NCI-H2227 treated with DMSO at 0.1 percent for 48 hours (cell line): ENCODE results near the gene HIVEP3.
A peak's percentile ranks its signal among the peaks of the same experiment; 100 is the strongest.

Experiments
- DNase-seq: peaks from one replicate; lab custom pipeline; 2025; lab: John Stamatoyannopoulos, UW

The HIVEP3 gene

DNA sequence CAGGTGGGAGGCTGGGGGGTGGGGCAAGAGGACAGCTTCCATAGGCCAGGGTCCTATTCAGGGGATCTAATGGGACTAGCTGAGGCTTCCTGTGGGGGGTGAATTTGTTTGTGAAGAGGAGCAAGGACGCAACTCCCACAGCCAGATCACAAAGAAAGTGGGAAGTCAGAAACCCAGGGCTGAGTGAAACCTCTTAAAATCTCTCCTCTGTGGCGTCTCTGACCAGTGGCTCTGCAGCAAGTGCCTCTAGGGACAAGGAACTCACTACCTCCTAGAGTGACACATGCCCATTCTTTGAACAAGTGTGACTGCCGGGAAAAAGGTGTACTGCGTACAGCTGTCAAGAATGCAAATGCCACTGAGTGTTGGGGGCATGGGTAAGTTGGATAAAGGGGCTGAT, 187.9 kb downstream of the HIVEP3 start:
- no peak for DNase-seq

DNA sequence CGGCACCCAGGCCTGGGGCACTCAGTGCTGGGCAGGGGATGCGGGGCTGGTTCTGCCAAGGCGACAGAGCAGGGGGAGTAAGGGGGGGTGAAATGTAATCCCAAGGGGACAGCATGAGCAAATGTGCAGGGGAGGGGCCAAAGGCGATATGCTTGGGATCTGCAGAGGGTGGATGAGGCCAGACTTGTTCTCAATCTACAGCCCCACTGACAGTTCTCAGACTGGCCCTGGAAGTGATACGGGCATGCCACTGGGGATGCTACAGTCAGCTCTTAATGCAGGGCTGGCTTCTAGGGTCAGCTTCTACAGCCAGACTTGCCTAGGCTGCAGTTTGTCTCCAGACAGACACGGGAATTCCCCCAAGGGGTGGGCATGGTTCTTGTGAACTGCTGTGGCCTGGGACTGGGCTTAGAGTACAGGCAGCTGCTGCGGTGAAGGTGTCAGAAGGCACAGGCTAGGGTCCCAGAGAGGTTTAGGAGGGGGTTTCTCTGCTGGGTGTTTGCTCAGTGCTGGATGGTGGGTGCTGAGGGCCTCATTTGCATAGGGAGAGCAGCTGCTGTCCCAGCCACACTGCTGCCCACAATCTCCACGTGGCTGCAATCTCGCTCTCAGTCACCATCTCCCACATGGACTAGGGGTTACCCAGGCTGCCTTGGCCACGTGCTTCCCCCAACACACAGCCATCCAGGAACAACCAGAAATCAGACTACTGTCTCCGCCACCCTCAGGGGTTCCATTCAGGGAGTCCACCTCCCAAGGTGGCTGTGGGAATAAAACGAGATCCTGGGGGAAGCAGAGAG, 190.1 kb downstream of the HIVEP3 start:
- DNase-seq = no peak

DNA sequence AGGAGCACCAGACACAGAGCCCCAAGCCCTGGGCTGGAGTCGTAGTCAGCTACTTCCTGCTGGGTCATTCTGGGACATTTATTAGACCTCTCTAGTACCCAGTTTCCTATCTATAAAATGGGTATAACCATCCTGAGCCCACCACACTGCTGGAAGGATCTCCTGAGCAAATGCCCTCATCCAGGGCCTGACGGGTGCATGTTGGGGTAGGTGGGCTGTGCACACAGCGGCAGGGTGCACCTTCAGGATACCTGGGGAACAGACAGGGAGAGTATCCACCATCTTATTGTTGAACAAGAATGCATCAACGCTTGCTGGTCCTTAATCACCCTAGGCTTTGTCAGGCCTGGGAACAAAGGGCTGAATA, 191.0 kb downstream of the HIVEP3 start:
- no peak for DNase-seq

DNA sequence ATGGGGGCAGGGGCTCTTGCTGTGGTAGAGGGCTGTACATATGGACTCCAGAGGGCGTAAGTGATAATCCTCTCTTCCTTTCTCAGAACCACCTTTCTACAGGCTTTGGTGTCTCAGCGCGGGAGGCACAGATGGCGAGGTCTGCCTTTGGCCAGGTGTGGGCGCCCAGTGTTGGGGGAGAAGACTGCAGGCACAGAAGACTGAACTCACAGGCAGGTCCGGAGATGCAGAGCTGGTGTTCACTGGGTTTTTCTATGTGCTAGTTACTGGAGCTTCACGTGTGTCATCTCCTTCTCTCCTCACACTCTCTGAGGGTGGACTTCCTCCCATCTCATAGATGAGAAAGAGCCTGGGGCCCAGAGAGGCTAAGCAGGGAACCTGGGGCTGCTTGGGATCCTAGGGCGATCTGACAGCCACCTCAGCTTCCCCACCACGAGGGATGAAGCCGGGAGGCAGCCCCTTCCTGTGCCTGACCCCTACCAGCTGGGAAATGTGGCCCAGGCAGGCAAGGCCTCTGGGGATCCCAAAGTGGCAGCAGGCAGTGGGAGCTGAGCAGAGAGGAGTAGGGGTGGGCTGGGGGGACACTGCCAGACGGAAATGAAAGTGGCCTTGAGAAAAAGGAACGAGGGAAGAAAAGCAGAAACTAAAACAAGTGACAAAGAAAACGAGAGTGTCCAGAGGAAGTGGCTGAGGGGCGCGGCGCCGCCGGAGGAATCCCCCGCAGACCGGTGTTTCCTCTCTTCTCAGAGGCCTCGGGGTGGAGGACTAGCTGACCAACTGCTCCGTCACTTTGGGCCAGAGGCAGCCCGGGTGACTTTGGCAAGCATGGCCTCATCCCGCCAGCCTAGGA, 191.6 kb downstream of the HIVEP3 start:
- DNase-seq = no peak

- no peak for DNase-seq
These were observed 192.4 kb downstream of the HIVEP3 start for GRCh38 chr1:41726292-41726691.

- no peak for DNase-seq
These were observed 193.8 kb downstream of the HIVEP3 start for GRCh38 chr1:41724926-41725325.

DNA sequence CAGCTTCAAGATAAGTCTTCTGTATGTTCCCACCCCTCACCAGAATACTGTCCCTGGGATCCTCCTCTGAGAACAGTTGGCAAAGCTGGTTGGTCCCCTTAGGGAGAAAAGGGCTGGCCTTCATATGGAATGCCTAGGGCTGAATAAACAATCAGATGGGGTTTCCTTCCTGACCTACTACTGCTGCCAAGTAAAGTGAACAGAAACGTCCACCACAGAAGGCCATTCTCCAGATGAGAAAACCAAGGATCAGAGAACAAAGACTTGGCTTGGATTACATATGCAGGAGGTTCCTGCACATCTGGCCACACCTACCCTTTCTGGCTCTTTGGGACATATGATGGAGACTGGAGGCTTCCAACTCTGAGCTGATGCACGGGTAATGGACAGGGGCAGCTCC, 194.5 kb downstream of the HIVEP3 start:
- no peak for DNase-seq

DNA sequence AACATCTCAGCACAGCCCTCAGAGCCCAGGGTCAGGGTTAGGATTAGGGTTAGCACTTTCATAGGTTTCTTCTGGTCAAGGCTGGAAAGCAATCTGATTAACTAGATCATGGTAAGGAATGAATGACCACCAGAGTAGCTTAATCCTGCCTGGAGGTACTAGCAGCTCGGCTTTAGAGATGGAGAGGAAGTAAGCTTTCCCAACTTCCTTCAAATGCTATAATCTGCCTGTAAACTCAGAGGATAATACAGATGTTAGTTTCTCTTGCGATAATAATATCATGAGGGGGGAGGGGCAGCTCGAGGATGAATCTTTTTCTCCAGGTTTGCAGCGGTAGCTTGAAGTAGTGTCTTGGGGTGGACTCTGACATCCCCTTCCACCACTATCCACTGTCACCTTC, 194.9 kb downstream of the HIVEP3 start:
- DNase-seq = no peak

GRCh38 chr1:41722184-41722583, 196.5 kb downstream of the HIVEP3 start:
- no peak for DNase-seq

- no peak for DNase-seq
These were observed 197.8 kb downstream of the HIVEP3 start for GRCh38 chr1:41720861-41721410.

DNA sequence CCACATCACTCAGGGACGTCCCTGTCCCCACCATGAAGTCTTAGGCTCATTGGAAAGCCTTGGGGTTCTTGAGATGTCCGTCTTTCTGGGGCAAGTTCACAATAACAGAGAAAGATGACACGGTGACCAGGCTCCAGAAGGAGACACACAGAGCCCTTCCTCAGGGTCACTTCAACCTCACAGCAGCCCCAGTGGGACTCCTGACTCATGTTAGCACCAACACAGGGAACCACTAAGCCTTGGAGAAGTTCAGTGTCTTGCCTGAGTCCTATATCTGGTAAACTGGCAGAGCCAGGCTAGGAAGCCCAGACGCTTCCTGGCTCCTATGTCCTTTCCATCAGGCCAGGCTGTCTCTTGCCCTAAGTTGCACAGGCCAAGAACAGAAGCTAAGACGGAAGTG, 199.1 kb downstream of the HIVEP3 start:
- no peak for DNase-seq

GRCh38 chr1:41719128-41719527, 199.6 kb downstream of the HIVEP3 start:
- DNase-seq = no peak

DNA sequence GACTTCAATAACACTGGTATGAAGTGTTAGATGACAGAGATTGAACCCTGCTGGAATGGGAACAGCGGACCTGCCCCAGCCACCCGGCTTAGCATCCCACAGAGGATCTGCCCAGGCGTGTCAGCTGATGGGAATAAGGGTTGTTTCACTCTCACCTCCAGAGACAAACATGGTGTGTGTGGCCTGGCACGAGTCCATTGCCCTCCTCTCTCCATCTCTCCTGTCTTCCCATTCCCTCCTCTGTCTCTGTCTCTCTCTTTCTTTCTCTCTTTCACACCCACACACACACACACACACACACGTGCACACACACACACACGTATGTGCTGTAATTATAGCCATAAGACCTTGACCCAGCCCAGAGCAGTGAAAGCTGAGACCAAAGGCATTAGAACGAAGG, 200.2 kb downstream of the HIVEP3 start:
- no peak for DNase-seq

DNA sequence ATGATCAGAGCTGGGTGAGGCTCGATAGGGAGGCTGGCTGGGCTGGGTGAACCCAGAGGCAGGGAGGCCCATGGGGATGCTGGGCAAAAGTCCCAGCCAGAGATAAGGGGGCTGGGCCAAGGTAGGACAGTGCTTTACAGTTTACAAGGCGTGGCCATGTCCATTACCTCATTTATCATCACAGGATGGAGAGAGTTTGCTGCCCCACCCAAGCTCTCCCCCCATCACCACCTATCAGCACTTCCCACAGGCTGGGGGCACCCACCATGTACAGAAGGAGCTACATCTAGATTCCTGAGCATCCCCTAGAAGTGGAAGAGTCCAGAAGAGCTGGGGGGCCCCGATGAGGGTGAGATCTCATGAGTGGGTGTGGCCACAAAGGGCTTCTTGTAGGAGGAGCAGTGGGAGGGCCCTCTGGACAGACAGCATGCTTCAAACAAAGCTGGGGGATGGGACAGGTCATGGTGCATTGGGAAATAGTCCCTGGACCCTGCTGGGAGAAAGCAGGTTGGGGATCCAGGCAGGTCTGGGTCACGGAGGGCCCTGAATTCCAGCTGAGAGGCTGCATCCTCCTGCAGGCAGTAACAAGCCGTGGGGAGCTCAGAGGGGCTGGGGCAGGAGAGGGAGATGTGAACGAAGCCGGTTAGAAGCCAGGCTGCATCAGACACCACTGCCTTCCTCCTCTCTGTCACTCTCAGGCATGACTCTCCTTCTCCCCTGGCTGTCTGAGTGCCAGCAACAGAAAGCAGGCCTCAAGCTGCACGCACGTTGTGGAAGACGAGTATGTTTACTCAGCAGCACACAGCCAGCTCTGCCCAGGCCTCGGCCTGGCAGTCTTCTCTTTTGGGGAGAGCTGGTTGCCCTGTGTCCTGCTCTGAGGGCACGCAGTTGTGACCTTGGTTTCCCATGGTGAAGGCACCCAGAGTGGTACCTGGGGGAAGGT, 202.3 kb downstream of the HIVEP3 start:
- no peak for DNase-seq

- no peak for DNase-seq
These were observed 203.2 kb downstream of the HIVEP3 start for GRCh38 chr1:41715441-41716095.

DNA sequence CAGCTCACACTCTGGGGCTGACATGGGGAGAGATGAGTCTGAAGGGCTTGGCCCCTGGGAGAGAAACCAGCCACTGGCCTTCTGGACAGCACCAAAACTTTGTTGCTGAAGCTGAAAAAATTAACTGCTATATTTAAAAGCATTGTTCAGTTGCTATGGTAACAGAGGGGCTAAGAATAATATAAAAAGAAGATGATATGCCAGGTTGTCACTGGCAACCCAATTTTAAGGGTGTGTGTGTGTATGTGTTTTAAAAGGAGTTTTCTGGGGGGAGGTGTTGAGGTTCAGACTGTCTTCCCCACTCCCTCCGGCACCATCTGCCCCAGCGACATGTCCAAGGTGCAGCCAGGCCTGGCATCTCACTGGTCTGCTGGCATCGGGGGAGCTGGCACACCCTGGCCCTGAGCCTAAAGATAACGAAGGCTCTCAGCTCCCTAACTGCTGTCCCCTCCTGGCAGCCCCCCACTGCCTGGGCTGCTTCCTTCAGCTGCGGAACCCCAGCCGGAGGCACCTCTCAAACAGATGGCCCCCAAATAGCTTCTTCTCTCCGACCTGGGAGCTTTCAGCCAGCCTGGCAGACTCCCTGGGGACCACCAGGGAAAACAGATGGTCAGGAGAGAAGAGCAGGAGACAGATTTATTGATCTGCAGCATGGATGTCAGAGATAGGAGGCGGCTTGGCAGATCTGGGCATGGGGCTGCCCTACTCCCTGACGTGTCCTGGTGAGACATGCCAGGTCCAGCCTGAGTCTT, 203.9 kb downstream of the HIVEP3 start:
- no peak for DNase-seq

DNA sequence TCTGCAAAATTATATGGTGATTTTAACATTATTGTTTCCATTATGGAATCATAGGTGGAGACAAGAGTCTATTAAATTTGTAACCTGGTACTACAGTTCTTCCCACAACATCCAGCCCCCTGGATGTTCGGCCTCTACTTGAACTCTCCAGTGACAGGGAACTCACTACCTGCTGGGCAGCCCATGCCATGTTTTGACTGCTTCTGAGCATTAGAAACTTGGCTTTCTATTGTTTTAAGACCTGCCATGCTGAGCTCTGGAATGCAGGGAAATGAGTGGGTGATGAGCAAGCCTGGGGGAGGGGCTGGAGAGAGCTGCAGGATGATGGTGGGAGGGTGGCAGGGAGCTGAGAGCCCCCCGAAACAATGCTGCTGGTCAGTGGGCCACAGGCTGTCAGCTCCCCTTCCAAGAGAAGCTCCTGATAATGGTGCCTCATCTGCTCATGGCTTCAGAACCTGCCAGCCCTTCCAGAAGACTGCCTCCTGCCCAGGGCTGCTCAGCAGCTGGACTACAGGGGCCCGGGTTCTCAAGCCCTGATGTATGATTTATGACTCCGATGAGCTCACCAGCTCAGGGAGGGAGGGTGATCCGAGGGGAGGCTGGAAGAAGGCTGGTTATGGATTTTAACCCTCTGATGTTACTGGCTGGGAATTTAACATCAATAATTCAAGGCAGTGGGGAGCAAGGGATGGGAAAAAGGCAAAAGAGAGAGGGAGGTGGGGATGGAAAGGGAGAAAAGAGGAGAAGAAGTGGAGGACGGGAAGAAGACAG, 205.0 kb downstream of the HIVEP3 start:
- peak; percentile 26 for DNase-seq

GRCh38 chr1:41713141-41713540, 205.6 kb downstream of the HIVEP3 start:
- DNase-seq = no peak

- no peak for DNase-seq
These were observed 206.0 kb downstream of the HIVEP3 start for GRCh38 chr1:41712695-41713094.

DNA sequence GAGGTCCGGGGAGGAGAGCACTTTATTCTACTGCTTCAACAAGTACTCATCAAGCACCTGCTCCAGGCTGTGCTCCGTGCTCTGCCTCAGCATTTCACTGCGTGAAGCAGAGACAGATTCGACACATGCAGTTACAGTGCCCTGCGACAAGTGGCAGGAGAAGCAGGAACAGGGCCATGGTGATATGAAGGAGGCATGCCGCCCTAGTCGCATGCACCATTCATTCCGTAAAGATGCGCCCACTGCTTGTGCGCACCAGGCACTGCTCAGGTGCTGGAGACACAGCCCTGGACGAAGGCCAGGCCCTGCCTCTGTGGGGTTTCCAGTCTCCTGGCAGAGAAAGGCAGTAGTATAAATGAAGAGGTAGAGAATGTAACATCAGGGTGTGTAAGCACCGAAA, 206.6 kb downstream of the HIVEP3 start:
- no peak for DNase-seq
